Measurements from ENCODE around the gene ANGPTL2. TPM values are rescaled to one million over a fixed set of nuclear protein-coding genes. Genes with fewer than 3 reads are reported as not detected.

ANGPTL2 gene
- total RNA-seq, 2 donors from 2014 or later: 18.6 to 49.1 TPM

GRCh38 chr9:127047971-127048370, 74.5 kb downstream of the ANGPTL2 start:
- DNase-seq (ENCODE audit: low spot score): no peak
- H3K36me3 ChIP-seq: no peaks in the 10 kb centered on the region
- H3K4me1 ChIP-seq (ENCODE audit: control insufficient read depth in 1 of 2, low read depth in 2 of 2): peaks cover 9 to 30% of the 10 kb centered on the region in 2 donors
- no peaks in the 10 kb centered on the region for H3K27me3 ChIP-seq (replicated peaks; ENCODE audit: insufficient read depth)
- no peak for ATAC-seq (ENCODE audit: insufficient number of reproducible peaks, low FRiP score, low read depth)
- no peak overlapping the region for H3K27ac ChIP-seq
- TF ChIP-seq CTCF (IDR thresholded peaks at IDR 0.05): no peak
- no peak overlapping the region for H3K4me3 ChIP-seq
- no peaks in the 10 kb centered on the region for H3K9me3 ChIP-seq

- H3K9me3 ChIP-seq: no peaks in the 10 kb centered on the region
- H3K4me1 ChIP-seq (ENCODE audit: control insufficient read depth in 1 of 2, low read depth in 2 of 2): peaks cover 8 to 21% of the 10 kb centered on the region in 2 donors
- no peak overlapping the region for H3K4me3 ChIP-seq
- DNase-seq (ENCODE audit: low spot score): no peak
- TF ChIP-seq CTCF (IDR thresholded peaks at IDR 0.05): no peak
- no peaks in the 10 kb centered on the region for H3K27me3 ChIP-seq (replicated peaks; ENCODE audit: insufficient read depth)
- H3K27ac ChIP-seq: no peak overlapping the region
- H3K36me3 ChIP-seq: no peaks in the 10 kb centered on the region
- ATAC-seq (ENCODE audit: insufficient number of reproducible peaks, low FRiP score, low read depth): no peak
Measured at GRCh38 chr9:127045148-127045547, 77.3 kb downstream of the ANGPTL2 start.

GRCh38 chr9:127039492-127039891, 82.9 kb downstream of the ANGPTL2 start:
- Histone ChIP-seq H3K4me3 (no peak overlapping the region), H3K4me1 (ENCODE audit: control insufficient read depth in 1 of 2, low read depth in 2 of 2) (peaks cover 9 to 16% of the 10 kb centered on the region in 2 donors), H3K27me3 (replicated peaks; ENCODE audit: insufficient read depth) (no peaks in the 10 kb centered on the region), H3K36me3 (no peaks in the 10 kb centered on the region), H3K27ac (no peak overlapping the region), H3K9me3 (no peaks in the 10 kb centered on the region)
- no peak for TF ChIP-seq CTCF (IDR thresholded peaks at IDR 0.05)
- DNase-seq (ENCODE audit: low spot score): no peak
- no peak for ATAC-seq (ENCODE audit: insufficient number of reproducible peaks, low FRiP score, low read depth)

GRCh38 chr9:127038531-127038930, 83.9 kb downstream of the ANGPTL2 start:
- ATAC-seq (ENCODE audit: insufficient number of reproducible peaks, low FRiP score, low read depth): no peak
- peaks cover 9 to 16% of the 10 kb centered on the region in 2 donors for H3K4me1 ChIP-seq (ENCODE audit: control insufficient read depth in 1 of 2, low read depth in 2 of 2)
- TF ChIP-seq CTCF (IDR thresholded peaks at IDR 0.05): no peak

More at GRCh38 chr9:127038531-127038930, 83.9 kb downstream of the ANGPTL2 start:
- H3K27ac ChIP-seq: no peak overlapping the region
- no peaks in the 10 kb centered on the region for H3K9me3 ChIP-seq
- DNase-seq (ENCODE audit: low spot score): no peak
- no peak overlapping the region for H3K4me3 ChIP-seq
- H3K36me3 ChIP-seq: no peaks in the 10 kb centered on the region
- H3K27me3 ChIP-seq (replicated peaks; ENCODE audit: insufficient read depth): no peaks in the 10 kb centered on the region

Other genes starting within 250 kb of the ANGPTL2 start
- 10 to 100 TPM in 1 of 2 donors, 1 to 10 TPM in 1; 7.6 to 18.5 TPM for gene RALGPS1, start 207.9 kb downstream of the ANGPTL2 start, total RNA-seq
- gene GARNL3, start 142.1 kb upstream of the ANGPTL2 start, total RNA-seq: 10 to 100 TPM; 59.3 to 63.4 TPM

Measured in thoracic aorta (tissue), 2 donors.